Measurements from ENCODE around the gene LRRC1.
"Not testable (repeated sequence)": the region's sequence is repeated elsewhere in the genome, so short reads cannot be mapped to it uniquely, and the experiment has no call there.

DNA sequence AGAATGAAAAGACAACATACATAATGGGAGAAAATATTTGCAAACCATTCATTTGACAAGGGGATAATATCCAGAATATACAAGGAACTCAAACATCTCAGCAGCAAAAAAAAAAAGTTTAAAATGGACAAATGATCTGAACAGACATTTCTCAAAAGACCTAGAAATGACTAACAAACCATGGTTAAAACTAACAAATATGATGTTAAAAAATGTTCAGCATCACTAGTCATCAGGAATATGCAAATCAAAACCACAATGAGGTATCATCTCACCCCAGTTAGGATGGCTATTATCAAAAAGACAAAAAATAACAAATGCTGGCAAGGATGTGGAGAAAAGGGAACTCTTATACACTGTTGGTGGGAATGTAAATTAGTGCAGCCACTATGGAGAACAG is 9.8 kb upstream of the LRRC1 start:
- TF ChIP-seq, protein P1, sequence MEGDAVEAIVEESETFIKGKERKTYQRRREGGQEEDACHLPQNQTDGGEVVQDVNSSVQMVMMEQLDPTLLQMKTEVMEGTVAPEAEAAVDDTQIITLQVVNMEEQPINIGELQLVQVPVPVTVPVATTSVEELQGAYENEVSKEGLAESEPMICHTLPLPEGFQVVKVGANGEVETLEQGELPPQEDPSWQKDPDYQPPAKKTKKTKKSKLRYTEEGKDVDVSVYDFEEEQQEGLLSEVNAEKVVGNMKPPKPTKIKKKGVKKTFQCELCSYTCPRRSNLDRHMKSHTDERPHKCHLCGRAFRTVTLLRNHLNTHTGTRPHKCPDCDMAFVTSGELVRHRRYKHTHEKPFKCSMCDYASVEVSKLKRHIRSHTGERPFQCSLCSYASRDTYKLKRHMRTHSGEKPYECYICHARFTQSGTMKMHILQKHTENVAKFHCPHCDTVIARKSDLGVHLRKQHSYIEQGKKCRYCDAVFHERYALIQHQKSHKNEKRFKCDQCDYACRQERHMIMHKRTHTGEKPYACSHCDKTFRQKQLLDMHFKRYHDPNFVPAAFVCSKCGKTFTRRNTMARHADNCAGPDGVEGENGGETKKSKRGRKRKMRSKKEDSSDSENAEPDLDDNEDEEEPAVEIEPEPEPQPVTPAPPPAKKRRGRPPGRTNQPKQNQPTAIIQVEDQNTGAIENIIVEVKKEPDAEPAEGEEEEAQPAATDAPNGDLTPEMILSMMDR (IDR thresholded peaks at IDR 0.05; ENCODE audit: low read depth, low read length, missing input control): not testable (repeated sequence)
- TF ChIP-seq RXRA, YY1 (IDR thresholded peaks at IDR 0.05): not testable (repeated sequence)
- TF ChIP-seq, protein P2, sequence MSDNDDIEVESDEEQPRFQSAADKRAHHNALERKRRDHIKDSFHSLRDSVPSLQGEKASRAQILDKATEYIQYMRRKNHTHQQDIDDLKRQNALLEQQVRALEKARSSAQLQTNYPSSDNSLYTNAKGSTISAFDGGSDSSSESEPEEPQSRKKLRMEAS (IDR thresholded peaks at IDR 0.05): not testable (repeated sequence)

Measured in liver (tissue), 3 donors.